ENCODE data around the gene CEP120. TPM values are rescaled to one million over a fixed set of nuclear protein-coding genes. Genes with fewer than 3 reads are reported as not detected.
A peak's percentile ranks its signal among the peaks of the same experiment; 100 is the strongest.
"Not testable (repeated sequence)": the region's sequence is repeated elsewhere in the genome, so short reads cannot be mapped to it uniquely, and the experiment has no call there.

Gene CEP120
- total RNA-seq, 2 donors from 2014 or later: 14.5 to 37.5 TPM

- intact Hi-C loops (cut with DNase I): no loop called here
- TF ChIP-seq CTCF (IDR thresholded peaks at IDR 0.05) (no peak), POLR2AphosphoS5 (IDR thresholded peaks at IDR 0.05) (no peak), POLR2A (IDR thresholded peaks at IDR 0.05) (no peak)
- no peak overlapping the region for H3K27ac ChIP-seq
- H3K27me3 ChIP-seq (replicated peaks; ENCODE audit: insufficient read depth): no peaks in the 10 kb centered on the region
- peaks cover 0 to 14% of the 10 kb centered on the region in 2 donors for H3K36me3 ChIP-seq
- 95% methylated on average over 14 of the region's 15 CpGs for WGBS
- no peaks in the 10 kb centered on the region for H3K4me1 ChIP-seq (replicated peaks)
- no peaks in the 10 kb centered on the region for H3K9me3 ChIP-seq
- H3K4me3 ChIP-seq: no peak overlapping the region
- no peak for DNase-seq (ENCODE audit: low spot score)
These were observed 21.9 kb downstream of the CEP120 start for GRCh38 chr5:123401320-123401719.

GRCh38 chr5:123400870-123401291 is 22.3 kb downstream of the CEP120 start:
- H3K27me3 ChIP-seq (replicated peaks; ENCODE audit: insufficient read depth); H3K9me3 ChIP-seq; intact Hi-C loops (cut with DNase I); DNase-seq (ENCODE audit: low spot score); H3K4me3 ChIP-seq; H3K4me1 ChIP-seq (replicated peaks); H3K27ac ChIP-seq: not testable (repeated sequence)
- peaks cover 0 to 14% of the 10 kb centered on the region in 2 donors for H3K36me3 ChIP-seq
- 99% methylated on average over 9 of the region's 23 CpGs for WGBS

GRCh38 chr5:123398058-123398733 is 25.0 kb downstream of the CEP120 start:
- DNase-seq (ENCODE audit: low spot score): no peak
- TF ChIP-seq CTCF (IDR thresholded peaks at IDR 0.05) (no peak), POLR2A (IDR thresholded peaks at IDR 0.05) (no peak), POLR2AphosphoS5 (IDR thresholded peaks at IDR 0.05) (no peak)
- no peaks in the 10 kb centered on the region for H3K4me1 ChIP-seq (replicated peaks)
- no peaks in the 10 kb centered on the region for H3K9me3 ChIP-seq
- WGBS: 97% methylated on average over 1 of the region's 1 CpG
- H3K4me3 ChIP-seq: no peak overlapping the region
- H3K36me3 ChIP-seq: peaks cover 0 to 14% of the 10 kb centered on the region in 2 donors
- H3K27me3 ChIP-seq (replicated peaks; ENCODE audit: insufficient read depth): no peaks in the 10 kb centered on the region
- H3K27ac ChIP-seq: peak overlapping the region; percentile 32 to 63
- intact Hi-C loops (cut with DNase I): no loop called here

- Histone ChIP-seq H3K36me3 (peaks cover 0 to 12% of the 10 kb centered on the region in 2 donors), H3K4me3 (no peak overlapping the region), H3K27ac (peak overlapping the region; percentile 32 to 63), H3K27me3 (replicated peaks; ENCODE audit: insufficient read depth) (no peaks in the 10 kb centered on the region), H3K9me3 (no peaks in the 10 kb centered on the region), H3K4me1 (replicated peaks) (no peaks in the 10 kb centered on the region)
- TF ChIP-seq POLR2A (IDR thresholded peaks at IDR 0.05) (no peak), POLR2AphosphoS5 (IDR thresholded peaks at IDR 0.05) (peak; percentile 86), CTCF (IDR thresholded peaks at IDR 0.05) (no peak)
- intact Hi-C loops (cut with DNase I): no loop called here
- WGBS: 57% methylated on average over 3 of the region's 3 CpGs
- DNase-seq (ENCODE audit: low spot score): peak; percentile 34
These were observed 25.7 kb downstream of the CEP120 start for GRCh38 chr5:123397538-123397937.

GRCh38 chr5:123391009-123391408 is 32.2 kb downstream of the CEP120 start:
- WGBS: 100% methylated on average over 1 of the region's 1 CpG

More at GRCh38 chr5:123391009-123391408, 32.2 kb downstream of the CEP120 start:
- Histone ChIP-seq H3K36me3 (no peaks in the 10 kb centered on the region), H3K27me3 (replicated peaks; ENCODE audit: insufficient read depth) (no peaks in the 10 kb centered on the region), H3K4me1 (replicated peaks) (no peaks in the 10 kb centered on the region), H3K9me3 (no peaks in the 10 kb centered on the region), H3K4me3 (no peak overlapping the region), H3K27ac (no peak overlapping the region)
- TF ChIP-seq CTCF (IDR thresholded peaks at IDR 0.05): no peak
- no peak for TF ChIP-seq POLR2A (IDR thresholded peaks at IDR 0.05)
- TF ChIP-seq POLR2AphosphoS5 (IDR thresholded peaks at IDR 0.05): no peak
- no peak for DNase-seq (ENCODE audit: low spot score)
- intact Hi-C loops (cut with DNase I): no loop called here

All from prostate gland (tissue), 2 donors.